Subcutaneous adipose tissue (tissue), 4 donors: Measurements from ENCODE around the gene MMAB. TPM values are rescaled to one million over a fixed set of nuclear protein-coding genes. Genes with fewer than 3 reads are reported as not detected.

Experiments used
- total RNA-seq, 4 donors: library from RNA; depleted of rRNA; stranded (reverse); fragments of >200 nt; gene quantifications; one replicate each; pipeline ENCODE4 v1.1.0, GENCODE V29; 2016
- TF ChIP-seq, protein P1 (sequence below): fragments of 450-650 bp; IDR thresholded peaks from one replicate; pipeline ENCODE4 v1.5.1; 2016; ENCODE audit warnings: low read depth, mild to moderate bottlenecking, control low read depth, antibody characterized with exemption, moderate library complexity

MMAB gene
- total RNA-seq, 4 donors from 2014 or later: 11.7 to 45.6 (median 24.7) TPM

DNA sequence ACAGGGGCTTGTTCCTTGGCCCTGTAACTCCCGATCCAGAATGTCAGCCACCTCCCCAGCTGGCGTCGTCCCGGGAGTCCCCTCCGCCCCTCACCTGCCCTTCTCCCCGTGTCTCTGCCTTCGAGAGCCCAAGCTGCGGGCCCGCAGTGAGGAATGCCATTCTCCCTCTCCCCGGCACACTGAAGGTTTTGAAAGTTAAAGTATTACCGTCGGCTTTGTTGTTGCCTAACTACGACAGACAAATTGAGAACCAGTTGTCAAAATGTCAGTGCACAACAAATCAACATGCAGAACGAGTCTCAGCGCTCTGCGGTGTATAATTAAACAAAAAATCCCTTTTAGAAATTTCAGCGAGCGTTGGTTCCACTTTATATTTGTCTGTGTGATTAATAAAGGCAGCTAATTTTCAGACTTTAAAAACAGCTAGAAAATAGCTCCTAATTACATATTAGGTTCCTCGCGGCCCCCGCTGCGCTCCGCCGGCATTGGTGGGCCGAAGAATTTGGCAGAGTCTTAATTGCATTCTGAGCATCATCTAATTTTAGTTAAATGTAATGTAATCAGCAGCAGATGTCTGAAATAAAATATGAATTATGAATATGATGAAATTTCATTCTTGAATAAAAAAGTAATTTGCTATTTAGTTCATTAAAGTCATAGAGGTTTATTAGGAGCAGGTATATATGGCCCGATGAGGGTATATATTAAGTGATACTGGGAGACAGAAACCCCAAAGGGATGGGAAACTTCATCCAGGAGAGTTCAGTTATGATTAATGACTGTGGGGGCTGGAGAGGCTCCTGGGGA lies 40.5 kb upstream of the MMAB start:
- TF ChIP-seq, protein P1, sequence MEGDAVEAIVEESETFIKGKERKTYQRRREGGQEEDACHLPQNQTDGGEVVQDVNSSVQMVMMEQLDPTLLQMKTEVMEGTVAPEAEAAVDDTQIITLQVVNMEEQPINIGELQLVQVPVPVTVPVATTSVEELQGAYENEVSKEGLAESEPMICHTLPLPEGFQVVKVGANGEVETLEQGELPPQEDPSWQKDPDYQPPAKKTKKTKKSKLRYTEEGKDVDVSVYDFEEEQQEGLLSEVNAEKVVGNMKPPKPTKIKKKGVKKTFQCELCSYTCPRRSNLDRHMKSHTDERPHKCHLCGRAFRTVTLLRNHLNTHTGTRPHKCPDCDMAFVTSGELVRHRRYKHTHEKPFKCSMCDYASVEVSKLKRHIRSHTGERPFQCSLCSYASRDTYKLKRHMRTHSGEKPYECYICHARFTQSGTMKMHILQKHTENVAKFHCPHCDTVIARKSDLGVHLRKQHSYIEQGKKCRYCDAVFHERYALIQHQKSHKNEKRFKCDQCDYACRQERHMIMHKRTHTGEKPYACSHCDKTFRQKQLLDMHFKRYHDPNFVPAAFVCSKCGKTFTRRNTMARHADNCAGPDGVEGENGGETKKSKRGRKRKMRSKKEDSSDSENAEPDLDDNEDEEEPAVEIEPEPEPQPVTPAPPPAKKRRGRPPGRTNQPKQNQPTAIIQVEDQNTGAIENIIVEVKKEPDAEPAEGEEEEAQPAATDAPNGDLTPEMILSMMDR: no peak

DNA sequence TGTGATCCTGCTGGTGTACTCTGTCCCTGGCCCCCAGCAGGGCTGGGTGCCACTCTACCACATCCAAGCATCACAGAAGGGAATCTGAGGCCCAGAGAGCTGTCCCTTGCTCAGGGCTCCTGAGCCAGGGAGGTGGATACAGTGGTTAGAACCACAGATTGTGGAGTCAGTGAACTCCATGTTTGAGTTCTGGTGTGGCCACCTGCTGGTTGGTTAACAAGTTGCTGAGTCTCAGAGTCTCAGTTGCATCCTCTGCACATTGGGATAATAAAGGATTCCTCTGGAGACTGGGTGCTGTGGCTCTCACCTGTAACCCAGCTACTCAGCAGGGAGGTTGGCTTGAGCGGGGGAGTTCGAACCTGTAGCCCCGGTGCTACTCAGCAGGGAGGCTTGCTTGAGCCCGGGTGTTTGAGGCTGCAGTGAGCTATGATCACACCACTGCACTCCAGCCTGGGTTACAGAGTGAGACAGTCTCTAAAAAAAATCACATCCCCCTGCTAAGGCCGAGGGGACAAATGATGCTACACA lies 39.7 kb upstream of the MMAB start:
- TF ChIP-seq, protein P1: no peak

DNA sequence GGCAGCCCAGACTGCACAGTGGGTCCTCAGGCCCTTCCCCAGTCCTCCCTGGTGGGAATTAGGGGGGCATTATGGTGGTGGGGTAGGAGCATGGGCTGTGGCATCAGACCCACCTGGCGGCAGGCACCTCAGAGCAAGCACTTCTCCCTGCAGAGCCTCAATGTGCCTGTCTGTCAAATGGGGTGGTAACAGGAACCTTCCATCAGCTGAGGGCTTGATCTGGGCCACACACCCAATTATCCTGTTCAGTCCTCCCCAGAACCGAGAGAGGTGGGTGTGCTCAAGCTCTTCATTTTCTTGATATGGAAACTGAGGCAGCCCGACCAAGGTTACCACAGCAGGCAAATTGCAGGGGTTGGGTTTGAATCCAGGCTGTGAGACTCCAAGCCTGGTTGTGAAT lies 38.7 kb upstream of the MMAB start:
- TF ChIP-seq, protein P1: no peak

DNA sequence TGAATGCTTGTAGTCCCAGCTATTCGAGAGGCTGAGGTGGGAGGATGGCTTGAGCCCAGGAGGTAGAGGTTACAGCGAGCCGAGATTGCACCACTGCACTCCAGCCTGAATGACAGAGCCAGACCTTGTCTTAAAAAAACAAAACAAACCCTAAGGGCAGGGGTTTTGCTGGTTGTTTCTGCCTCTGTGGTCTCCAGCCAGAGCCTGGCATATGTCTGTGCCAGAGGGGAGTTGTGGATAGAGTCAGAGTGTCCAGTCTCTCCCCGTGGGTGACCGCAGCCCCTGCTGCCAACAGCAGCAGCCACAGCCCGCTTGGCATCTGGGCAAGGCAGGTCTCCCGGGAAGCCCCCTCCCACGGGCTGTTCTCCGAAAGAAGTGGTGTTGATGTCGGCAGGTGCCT lies 37.9 kb upstream of the MMAB start:
- TF ChIP-seq, protein P1: no peak

DNA sequence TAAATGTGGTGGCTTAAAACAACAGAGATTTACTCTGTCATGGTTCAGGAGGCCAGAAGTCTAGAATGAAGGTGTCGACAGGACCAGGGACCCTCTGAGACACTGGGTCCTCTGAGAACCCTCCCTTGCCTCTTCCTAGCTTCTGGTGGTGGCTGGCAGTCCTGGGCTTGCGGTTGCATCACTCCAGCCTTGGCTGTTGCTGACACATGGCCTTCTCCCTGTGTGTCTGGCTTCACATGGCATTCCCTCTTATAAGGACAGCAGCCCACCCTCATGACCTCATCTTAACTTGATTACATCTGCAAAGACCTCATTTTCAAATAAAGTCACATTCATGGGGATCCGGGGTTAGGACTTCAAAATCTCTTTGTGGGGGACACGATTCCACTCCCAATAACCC lies 37.2 kb upstream of the MMAB start:
- TF ChIP-seq, protein P1: no peak

DNA sequence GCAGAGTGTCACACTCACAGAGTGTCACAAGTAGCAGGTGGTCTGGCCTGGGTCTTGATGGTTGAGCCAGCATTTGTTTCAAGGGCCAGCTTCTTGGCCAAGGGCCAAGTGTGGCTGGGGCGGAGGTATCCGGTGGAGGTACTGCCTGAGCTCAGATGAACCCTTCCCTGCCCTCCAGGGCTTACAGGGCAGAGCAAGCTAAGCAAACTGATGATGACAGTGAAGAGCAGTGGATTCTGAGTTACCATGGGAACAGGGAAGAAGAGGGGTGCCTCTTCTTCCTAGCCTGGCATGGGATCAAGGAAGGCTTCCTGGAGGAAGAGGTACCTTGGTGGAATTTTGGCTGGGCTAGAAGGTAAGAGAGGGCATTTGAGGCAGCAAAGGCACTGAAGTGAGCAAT lies 36.0 kb upstream of the MMAB start:
- TF ChIP-seq, protein P1: no peak

DNA sequence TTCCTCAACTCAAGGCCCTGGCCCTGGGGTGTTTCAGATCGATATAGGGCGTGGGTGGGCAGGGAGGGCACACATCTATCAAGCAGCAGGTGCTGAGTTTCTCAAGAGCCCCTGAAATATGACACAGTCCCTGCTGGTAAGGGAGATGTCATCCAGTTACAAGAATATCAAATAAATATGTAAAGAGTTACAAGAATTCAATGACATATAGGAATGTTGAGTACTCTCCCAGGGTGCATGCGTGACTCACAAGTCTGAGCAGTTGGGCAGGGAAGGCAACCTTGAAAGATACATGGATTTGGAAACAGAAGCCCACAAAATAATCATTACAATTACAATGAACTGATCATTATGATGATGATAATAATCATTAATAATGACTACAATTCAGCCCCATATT lies 35.5 kb upstream of the MMAB start:
- TF ChIP-seq, protein P1: no peak
